ENCODE measurements around the gene CEACAM8.
"Not testable (repeated sequence)": the region's sequence is repeated elsewhere in the genome, so short reads cannot be mapped to it uniquely, and the experiment has no call there.

GRCh38 chr19:42639324-42640092, 44.8 kb upstream of the CEACAM8 start:
- not testable (repeated sequence) for TF ChIP-seq CTCF, POLR2AphosphoS5 (IDR thresholded peaks at IDR 0.05)

All from gastroesophageal sphincter (tissue), 3 donors.